DMS114 treated with DMSO at 0.1 percent for 48 hours (cell line): Measurements from ENCODE around the gene BTBD9.
"Not testable (repeated sequence)": the region's sequence is repeated elsewhere in the genome, so short reads cannot be mapped to it uniquely, and the experiment has no call there.

Experiments used
- DNase-seq: peaks from one replicate; lab custom pipeline; 2025; ENCODE audit not compliant: unreplicated experiment; lab: John Stamatoyannopoulos, UW

Gene BTBD9

GRCh38 chr6:38349795-38350194, 289.9 kb downstream of the BTBD9 start:
- no peak for DNase-seq

- DNase-seq: no peak
These were observed 290.5 kb downstream of the BTBD9 start for GRCh38 chr6:38349221-38349620.

GRCh38 chr6:38348371-38348770, 291.4 kb downstream of the BTBD9 start:
- DNase-seq: no peak

GRCh38 chr6:38347829-38348228, 291.9 kb downstream of the BTBD9 start:
- DNase-seq: not testable (repeated sequence)

GRCh38 chr6:38346291-38347079, 293.2 kb downstream of the BTBD9 start:
- no peak for DNase-seq

- DNase-seq: no peak
These were observed 294.1 kb downstream of the BTBD9 start for GRCh38 chr6:38345586-38345985.

- no peak for DNase-seq
These were observed 298.2 kb downstream of the BTBD9 start for GRCh38 chr6:38341496-38341895.

GRCh38 chr6:38339914-38340313, 299.8 kb downstream of the BTBD9 start:
- no peak for DNase-seq

GRCh38 chr6:38337819-38338465, 301.8 kb downstream of the BTBD9 start:
- DNase-seq: no peak

- no peak for DNase-seq
These were observed 302.8 kb downstream of the BTBD9 start for GRCh38 chr6:38336922-38337321.

GRCh38 chr6:38326837-38327236, 312.9 kb downstream of the BTBD9 start:
- DNase-seq: no peak

- no peak for DNase-seq
These were observed 316.5 kb downstream of the BTBD9 start for GRCh38 chr6:38323216-38323615.

GRCh38 chr6:38322138-38322537, 317.6 kb downstream of the BTBD9 start:
- no peak for DNase-seq

GRCh38 chr6:38320843-38321242, 318.9 kb downstream of the BTBD9 start:
- DNase-seq: no peak

GRCh38 chr6:38320358-38320757, 319.4 kb downstream of the BTBD9 start:
- no peak for DNase-seq

GRCh38 chr6:38319256-38320212, 320.2 kb downstream of the BTBD9 start:
- no peak for DNase-seq

- no peak for DNase-seq
These were observed 323.4 kb downstream of the BTBD9 start for GRCh38 chr6:38316099-38316868.

- no peak for DNase-seq
These were observed 328.5 kb downstream of the BTBD9 start for GRCh38 chr6:38311201-38311600.

GRCh38 chr6:38310061-38310460, 329.7 kb downstream of the BTBD9 start:
- DNase-seq: no peak

GRCh38 chr6:38307740-38308139, 332.0 kb downstream of the BTBD9 start:
- DNase-seq: no peak

GRCh38 chr6:38306931-38307330, 332.8 kb downstream of the BTBD9 start:
- no peak for DNase-seq
